ENCODE results near the gene RER1. TPM values are rescaled to one million over a fixed set of nuclear protein-coding genes. Genes with fewer than 3 reads are reported as not detected.

Gene RER1
- total RNA-seq, 4 donors from 2014 or later: 42.9 to 141 (median 120) TPM

- H3K4me1 ChIP-seq: peaks cover 0 to 13% (median 5%) of the 10 kb centered on the region in 4 donors
- no peaks in the 10 kb centered on the region for H3K36me3 ChIP-seq
- no peaks in the 10 kb centered on the region for H3K9me3 ChIP-seq
- peak in 1 of 3 donors; percentile 46 for DNase-seq
- no peaks in the 10 kb centered on the region for H3K27me3 ChIP-seq
- H3K27ac ChIP-seq: no peak overlapping the region
- no peak for TF ChIP-seq POLR2A (IDR thresholded peaks at IDR 0.05)
- no peak for TF ChIP-seq CTCF (IDR thresholded peaks at IDR 0.05)
- H3K4me3 ChIP-seq: no peak overlapping the region
Observed at GRCh38 chr1:2380816-2381591, 10.6 kb upstream of the RER1 start.

GRCh38 chr1:2381741-2382620 is 9.7 kb upstream of the RER1 start:
- Histone ChIP-seq H3K9me3 (no peaks in the 10 kb centered on the region), H3K4me1 (peaks cover 0 to 13% (median 5%) of the 10 kb centered on the region in 4 donors), H3K27me3 (no peaks in the 10 kb centered on the region), H3K27ac (peak overlapping the region in 1 of 4 donors; percentile 5), H3K36me3 (no peaks in the 10 kb centered on the region), H3K4me3 (no peak overlapping the region)
- TF ChIP-seq CTCF (IDR thresholded peaks at IDR 0.05) (peak; percentile 84 to 97 (median 90)), POLR2A (IDR thresholded peaks at IDR 0.05) (no peak)
- peak; percentile 72 to 87 (median 86) for DNase-seq

GRCh38 chr1:2382621-2383361 is 8.8 kb upstream of the RER1 start:
- Histone ChIP-seq H3K27ac (no peak overlapping the region), H3K36me3 (no peaks in the 10 kb centered on the region), H3K9me3 (no peaks in the 10 kb centered on the region), H3K4me3 (no peak overlapping the region), H3K4me1 (peaks cover 0 to 13% (median 5%) of the 10 kb centered on the region in 4 donors), H3K27me3 (no peaks in the 10 kb centered on the region)
- peak in 2 of 3 donors; percentile 66 for DNase-seq
- TF ChIP-seq CTCF (IDR thresholded peaks at IDR 0.05) (peak in 3 of 6 experiments; percentile 41 to 51 (median 41)), POLR2A (IDR thresholded peaks at IDR 0.05) (no peak)

- Histone ChIP-seq H3K9me3 (no peaks in the 10 kb centered on the region), H3K4me1 (peaks cover 0 to 13% (median 5%) of the 10 kb centered on the region in 4 donors), H3K27me3 (no peaks in the 10 kb centered on the region), H3K4me3 (no peak overlapping the region), H3K27ac (no peak overlapping the region), H3K36me3 (no peaks in the 10 kb centered on the region)
- no peak for TF ChIP-seq CTCF (IDR thresholded peaks at IDR 0.05)
- TF ChIP-seq POLR2A (IDR thresholded peaks at IDR 0.05): no peak
- DNase-seq: peak in 1 of 3 donors; percentile 39
Observed at GRCh38 chr1:2383576-2383975, 8.1 kb upstream of the RER1 start.
